CD4-positive, CD25-positive, alpha-beta regulatory T cell (primary cell): ENCODE measurements around the gene CPN2. TPM values are rescaled to one million over a fixed set of nuclear protein-coding genes. Genes with fewer than 3 reads are reported as not detected.
A peak's percentile ranks its signal among the peaks of the same experiment; 100 is the strongest.

Source experiments
- ATAC-seq, 2 donors: fragments of 150-1000 bp; cut with Tn5 transposase; one replicate each; pipeline ENCODE4 v1.10.0; 2021; ENCODE audit warnings: low read depth in 2 of 2, moderate number of reproducible peaks in 2 of 2, moderate library complexity in 1 of 2
- DNase-seq, 3 donors: peaks; one replicate each; pipeline versions ENCODE4 v3.0.0 to v3.0.0-alpha.2; 2012 to 2022; ENCODE audit warnings: mixed read lengths in 1 of 3
- H3K27ac ChIP-seq: one replicate; pipeline ENCODE4 v1.7.0; 2013; ENCODE audit warnings: mild to moderate bottlenecking, low read length; ENCODE audit not compliant: insufficient read depth, poor library complexity, severe bottlenecking
- H3K27me3 ChIP-seq: one replicate; pipeline ENCODE4 v1.7.0; 2013; ENCODE audit warnings: low read length; ENCODE audit not compliant: control insufficient read depth, insufficient read depth
- H3K36me3 ChIP-seq: one replicate; pipeline ENCODE4 v1.7.0; 2013; ENCODE audit warnings: mild to moderate bottlenecking, low read length, moderate library complexity; ENCODE audit not compliant: control insufficient read depth, insufficient read depth
- H3K4me1 ChIP-seq: 2 replicates; pipeline ENCODE4 v1.7.0; 2013; ENCODE audit warnings: mild to moderate bottlenecking, low read length; ENCODE audit not compliant: insufficient read depth, control insufficient read depth, poor library complexity, severe bottlenecking
- H3K4me3 ChIP-seq: one replicate; pipeline ENCODE4 v1.7.0; 2013; ENCODE audit warnings: low read depth, mild to moderate bottlenecking, low read length, moderate library complexity
- H3K9me3 ChIP-seq, 2 experiments: 1 replicate in 1 of 2; 2 replicates in 1 of 2; pipeline ENCODE4 v1.7.0; 2013; ENCODE audit warnings: low read length in 2 of 2, mild to moderate bottlenecking in 1 of 2, moderate library complexity in 1 of 2; ENCODE audit not compliant: control insufficient read depth in 2 of 2
- H3K27ac Mint-ChIP-seq, 3 donors: one replicate each; pipeline ENCODE4 v1.8.0; 2020 to 2022; ENCODE audit warnings: mild to moderate bottlenecking in 3 of 3, mixed read lengths in 3 of 3, moderate library complexity in 2 of 3
- H3K27me3 Mint-ChIP-seq: one replicate; pipeline ENCODE4 v1.8.0; 2022; ENCODE audit warnings: mild to moderate bottlenecking, mixed read lengths
- H3K36me3 Mint-ChIP-seq: one replicate; pipeline ENCODE4 v1.8.0; 2020; ENCODE audit warnings: mixed read lengths
- H3K4me1 Mint-ChIP-seq, 4 donors: one replicate each; pipeline ENCODE4 v1.8.0; 2020 to 2022; ENCODE audit warnings: mixed read lengths in 4 of 4, mild to moderate bottlenecking in 1 of 4
- H3K4me3 Mint-ChIP-seq, 4 donors: one replicate each; pipeline ENCODE4 v1.8.0; 2020 to 2022; ENCODE audit warnings: mild to moderate bottlenecking in 4 of 4, mixed read lengths in 4 of 4, moderate library complexity in 3 of 4
- H3K9me3 Mint-ChIP-seq, 7 donors: one replicate each; pipeline ENCODE4 v1.8.0; 2020 to 2022; ENCODE audit warnings: mixed read lengths in 7 of 7, mild to moderate bottlenecking in 3 of 7, moderate library complexity in 2 of 7
- polyA plus RNA-seq, 4 donors: library from polyadenylated mRNA; unstranded; fragments of 300-500 nt; fragmentation: Illumina TruSeq; gene quantifications; one replicate each; pipeline ENCODE4 v1.2.3, GENCODE V29; 2021
- total RNA-seq: library from RNA; stranded (reverse); gene quantifications from one replicate; pipeline ENCODE4 v1.2.3, GENCODE V29; 2022

Gene CPN2
- total and polyA plus RNA-seq, 5 donors from 2014 or later: not detected

- Mint-ChIP-seq H3K4me3 (no peak overlapping the region), H3K4me1 (no peaks in the 10 kb centered on the region), H3K27me3 (peaks cover 4% of the 10 kb centered on the region), H3K9me3 (no peaks in the 10 kb centered on the region), H3K36me3 (no peaks in the 10 kb centered on the region), H3K27ac (no peak overlapping the region)
- no peaks in the 10 kb centered on the region for H3K27me3 ChIP-seq
- no peak overlapping the region for H3K27ac ChIP-seq
- no peak for DNase-seq
- no peaks in the 10 kb centered on the region for H3K4me1 ChIP-seq
- H3K9me3 ChIP-seq: no peaks in the 10 kb centered on the region
- no peak overlapping the region for H3K4me3 ChIP-seq
- no peak for ATAC-seq
- no peaks in the 10 kb centered on the region for H3K36me3 ChIP-seq
Observed at GRCh38 chr3:194351952-194352536, 916 bp upstream of the CPN2 start.

DNA sequence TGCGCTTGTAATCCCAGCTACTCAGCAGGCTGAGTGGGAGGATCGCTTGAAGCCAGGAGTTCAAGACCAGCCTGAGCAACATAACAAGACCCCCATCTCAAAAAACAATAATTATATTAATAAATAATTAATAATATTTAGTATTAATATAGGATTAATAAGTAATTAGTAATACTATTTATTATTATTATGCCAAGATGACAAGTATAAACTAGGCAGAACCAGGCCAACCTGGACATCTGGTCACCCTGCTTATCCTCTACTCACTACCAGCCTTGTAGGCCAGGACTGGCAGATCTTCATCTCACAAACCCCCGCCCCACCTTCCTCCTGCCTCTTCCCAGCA lies 429 bp downstream of the CPN2 start:
- Mint-ChIP-seq H3K27ac (no peak overlapping the region), H3K4me1 (no peaks in the 10 kb centered on the region), H3K9me3 (no peaks in the 10 kb centered on the region), H3K4me3 (no peak overlapping the region), H3K36me3 (no peaks in the 10 kb centered on the region), H3K27me3 (peaks cover 4% of the 10 kb centered on the region)
- DNase-seq (no peak), ATAC-seq (no peak)
- Histone ChIP-seq H3K9me3 (no peaks in the 10 kb centered on the region), H3K4me1 (no peaks in the 10 kb centered on the region), H3K27ac (no peak overlapping the region), H3K4me3 (no peak overlapping the region), H3K36me3 (no peaks in the 10 kb centered on the region), H3K27me3 (no peaks in the 10 kb centered on the region)

GRCh38 chr3:194348354-194348753 lies 2.8 kb downstream of the CPN2 start:
- DNase-seq (no peak), ATAC-seq (no peak)
- H3K4me1 ChIP-seq: no peaks in the 10 kb centered on the region
- Mint-ChIP-seq H3K27me3 (peaks cover 14% of the 10 kb centered on the region), H3K4me3 (no peak overlapping the region), H3K9me3 (no peaks in the 10 kb centered on the region), H3K27ac (no peak overlapping the region), H3K36me3 (no peaks in the 10 kb centered on the region), H3K4me1 (peaks cover 0 to 6% (median 2%) of the 10 kb centered on the region in 4 donors)
- H3K27ac ChIP-seq: no peak overlapping the region
- no peaks in the 10 kb centered on the region for H3K36me3 ChIP-seq
- no peak overlapping the region for H3K4me3 ChIP-seq
- no peaks in the 10 kb centered on the region for H3K9me3 ChIP-seq
- no peaks in the 10 kb centered on the region for H3K27me3 ChIP-seq

GRCh38 chr3:194346621-194347020 lies 4.5 kb downstream of the CPN2 start:
- Histone ChIP-seq H3K36me3 (no peaks in the 10 kb centered on the region), H3K9me3 (no peaks in the 10 kb centered on the region), H3K4me1 (no peaks in the 10 kb centered on the region), H3K27me3 (no peaks in the 10 kb centered on the region), H3K27ac (no peak overlapping the region), H3K4me3 (no peak overlapping the region)
- Mint-ChIP-seq H3K4me3 (no peak overlapping the region), H3K36me3 (no peaks in the 10 kb centered on the region), H3K4me1 (peaks cover 0 to 6% (median 2%) of the 10 kb centered on the region in 4 donors), H3K27me3 (peaks cover 16% of the 10 kb centered on the region), H3K9me3 (no peaks in the 10 kb centered on the region), H3K27ac (no peak overlapping the region)
- DNase-seq (no peak), ATAC-seq (no peak)

- ATAC-seq (no peak), DNase-seq (no peak)
- Mint-ChIP-seq H3K9me3 (no peaks in the 10 kb centered on the region), H3K4me3 (no peak overlapping the region), H3K36me3 (no peaks in the 10 kb centered on the region), H3K27me3 (peaks cover 16% of the 10 kb centered on the region), H3K4me1 (peaks cover 0 to 6% (median 2%) of the 10 kb centered on the region in 4 donors), H3K27ac (no peak overlapping the region)
- no peak overlapping the region for H3K27ac ChIP-seq
- H3K4me1 ChIP-seq: no peaks in the 10 kb centered on the region
- no peaks in the 10 kb centered on the region for H3K36me3 ChIP-seq
- no peak overlapping the region for H3K4me3 ChIP-seq
- no peaks in the 10 kb centered on the region for H3K27me3 ChIP-seq
- no peaks in the 10 kb centered on the region for H3K9me3 ChIP-seq
Observed at GRCh38 chr3:194346035-194346434, 5.1 kb downstream of the CPN2 start.

- Mint-ChIP-seq H3K27me3 (peaks cover 30% of the 10 kb centered on the region), H3K4me3 (peak overlapping the region in 1 of 4 donors; percentile 21), H3K4me1 (peaks cover 0 to 6% (median 2%) of the 10 kb centered on the region in 4 donors), H3K27ac (peak overlapping the region in 1 of 3 donors; percentile 82), H3K36me3 (no peaks in the 10 kb centered on the region), H3K9me3 (no peaks in the 10 kb centered on the region)
- H3K4me3 ChIP-seq: no peak overlapping the region
- H3K27me3 ChIP-seq: no peaks in the 10 kb centered on the region
- H3K9me3 ChIP-seq: no peaks in the 10 kb centered on the region
- peak; percentile 30 to 61 for ATAC-seq
- peak; percentile 54 to 62 (median 58) for DNase-seq
- H3K4me1 ChIP-seq: no peaks in the 10 kb centered on the region
- H3K36me3 ChIP-seq: no peaks in the 10 kb centered on the region
- no peak overlapping the region for H3K27ac ChIP-seq
Observed at GRCh38 chr3:194344012-194344411, 7.1 kb downstream of the CPN2 start.

DNA sequence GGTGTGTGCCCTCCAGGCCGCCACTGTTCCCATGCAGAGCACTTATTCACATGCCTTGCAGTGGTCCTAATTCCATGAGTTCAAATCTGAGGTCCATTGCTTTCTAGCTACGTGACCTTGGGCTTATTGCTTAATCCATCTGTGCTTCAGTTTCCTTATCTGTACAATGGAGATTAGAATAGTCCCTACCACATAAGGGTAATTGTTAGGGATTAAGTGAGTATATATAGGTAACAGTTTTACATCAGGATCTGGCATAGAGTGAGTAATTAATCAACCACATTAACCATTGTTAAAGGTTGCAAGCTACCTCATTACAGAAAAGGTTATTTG lies 7.6 kb downstream of the CPN2 start:
- H3K27ac Mint-ChIP-seq: no peak overlapping the region
- H3K27me3 ChIP-seq: no peaks in the 10 kb centered on the region
- peaks cover 0 to 6% (median 2%) of the 10 kb centered on the region in 4 donors for H3K4me1 Mint-ChIP-seq
- no peaks in the 10 kb centered on the region for H3K36me3 Mint-ChIP-seq
- H3K27me3 Mint-ChIP-seq: peaks cover 30% of the 10 kb centered on the region
- no peaks in the 10 kb centered on the region for H3K9me3 Mint-ChIP-seq
- no peak overlapping the region for H3K4me3 Mint-ChIP-seq
- H3K9me3 ChIP-seq: no peaks in the 10 kb centered on the region
- no peaks in the 10 kb centered on the region for H3K36me3 ChIP-seq
- no peak overlapping the region for H3K4me3 ChIP-seq
- no peak overlapping the region for H3K27ac ChIP-seq
- no peaks in the 10 kb centered on the region for H3K4me1 ChIP-seq
- DNase-seq: no peak
- no peak for ATAC-seq

GRCh38 chr3:194342861-194343560 lies 8.1 kb downstream of the CPN2 start:
- H3K4me1 ChIP-seq: no peaks in the 10 kb centered on the region
- no peaks in the 10 kb centered on the region for H3K9me3 ChIP-seq
- no peak overlapping the region for H3K4me3 Mint-ChIP-seq
- H3K36me3 Mint-ChIP-seq: no peaks in the 10 kb centered on the region
- peaks cover 0 to 6% (median 2%) of the 10 kb centered on the region in 4 donors for H3K4me1 Mint-ChIP-seq
- H3K27ac Mint-ChIP-seq: peak overlapping the region in 1 of 3 donors; percentile 15
- H3K9me3 Mint-ChIP-seq: no peaks in the 10 kb centered on the region
- H3K36me3 ChIP-seq: no peaks in the 10 kb centered on the region
- H3K27ac ChIP-seq: no peak overlapping the region
- DNase-seq (no peak), ATAC-seq (no peak)
- peaks cover 30% of the 10 kb centered on the region for H3K27me3 Mint-ChIP-seq
- H3K27me3 ChIP-seq: no peaks in the 10 kb centered on the region
- H3K4me3 ChIP-seq: no peak overlapping the region
